KBM-7 (cell line): ENCODE results near the gene ALOXE3.

ENCODE experiments used
- DNase-seq: peaks from one replicate; pipeline ENCODE4 v3.0.0-alpha.2; 2015
- in situ Hi-C: fragments of 300-500 bp; cut with MboI; formaldehyde crosslinking; loops from 2 replicates; pipeline ENCODE4 v1.14.3; 2020; ENCODE audit warnings: low sequenced_read_pairs, low pct_unique_long_range_greater_than_20kb, mixed read lengths

Gene ALOXE3

DNA sequence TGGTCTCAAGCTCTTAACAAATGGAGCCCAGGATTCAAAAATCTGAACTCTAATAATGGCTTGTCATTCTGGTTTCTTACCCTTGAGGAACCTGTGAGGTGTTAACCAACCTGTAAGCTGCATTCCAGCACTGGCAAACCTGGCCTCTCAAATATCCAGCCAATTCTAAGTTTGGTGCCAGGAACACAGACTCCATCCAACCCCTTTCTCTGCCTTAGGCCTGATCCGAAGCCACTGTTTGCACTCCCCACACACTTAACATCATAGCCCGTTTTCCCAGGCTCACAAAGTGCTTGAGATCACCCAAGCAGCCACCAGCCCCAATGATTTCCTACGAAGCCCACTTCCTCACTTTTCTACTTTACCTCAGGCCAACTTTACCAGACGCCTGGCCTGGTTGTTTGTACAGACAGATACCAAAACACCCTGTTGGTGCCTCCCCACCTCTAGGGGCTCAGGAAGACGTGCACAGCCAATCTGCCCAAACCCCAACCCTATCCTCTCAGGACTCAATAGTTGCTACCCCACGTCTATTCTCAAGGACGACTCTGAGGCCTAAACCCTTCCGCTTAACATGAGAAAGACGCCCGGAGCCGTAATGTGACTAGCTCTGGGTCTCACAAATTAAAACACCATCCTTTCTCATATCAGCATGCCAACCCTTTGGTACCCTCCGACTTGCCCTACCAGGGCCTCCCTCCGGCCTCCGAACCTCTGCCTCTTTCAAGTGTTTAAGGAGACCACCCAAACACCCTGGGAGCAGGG is 37.1 kb upstream of the ALOXE3 start:
- no peak for DNase-seq
- in situ Hi-C loops, result no loop called here

DNA sequence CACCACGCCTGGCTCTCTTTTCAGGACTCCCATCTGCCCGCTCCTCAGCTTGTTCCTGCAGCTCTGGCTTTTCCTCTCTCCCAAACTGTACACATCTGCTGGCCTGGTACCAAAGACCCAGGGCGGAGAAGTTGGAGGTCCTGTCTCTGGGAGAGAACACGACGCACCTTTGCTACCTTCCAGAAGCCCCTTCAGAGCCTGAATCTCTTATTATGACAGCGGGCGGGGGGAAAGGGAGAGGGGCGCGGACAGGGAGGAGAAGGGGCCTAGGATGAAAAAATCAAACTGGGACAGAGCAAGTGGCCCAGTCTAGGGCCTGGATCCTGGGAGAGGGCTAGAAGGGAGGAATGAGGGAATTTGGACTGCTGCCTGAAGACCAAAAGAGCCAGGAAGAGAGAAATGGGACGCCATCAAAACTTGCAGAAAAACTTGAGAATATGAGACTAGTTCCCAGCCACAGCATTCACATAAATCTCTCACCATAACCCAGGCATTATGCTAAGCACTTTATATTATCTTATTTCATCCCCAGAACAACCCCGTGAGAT is 36.4 kb upstream of the ALOXE3 start:
- no peak for DNase-seq
- in situ Hi-C loops, result no loop called here

DNA sequence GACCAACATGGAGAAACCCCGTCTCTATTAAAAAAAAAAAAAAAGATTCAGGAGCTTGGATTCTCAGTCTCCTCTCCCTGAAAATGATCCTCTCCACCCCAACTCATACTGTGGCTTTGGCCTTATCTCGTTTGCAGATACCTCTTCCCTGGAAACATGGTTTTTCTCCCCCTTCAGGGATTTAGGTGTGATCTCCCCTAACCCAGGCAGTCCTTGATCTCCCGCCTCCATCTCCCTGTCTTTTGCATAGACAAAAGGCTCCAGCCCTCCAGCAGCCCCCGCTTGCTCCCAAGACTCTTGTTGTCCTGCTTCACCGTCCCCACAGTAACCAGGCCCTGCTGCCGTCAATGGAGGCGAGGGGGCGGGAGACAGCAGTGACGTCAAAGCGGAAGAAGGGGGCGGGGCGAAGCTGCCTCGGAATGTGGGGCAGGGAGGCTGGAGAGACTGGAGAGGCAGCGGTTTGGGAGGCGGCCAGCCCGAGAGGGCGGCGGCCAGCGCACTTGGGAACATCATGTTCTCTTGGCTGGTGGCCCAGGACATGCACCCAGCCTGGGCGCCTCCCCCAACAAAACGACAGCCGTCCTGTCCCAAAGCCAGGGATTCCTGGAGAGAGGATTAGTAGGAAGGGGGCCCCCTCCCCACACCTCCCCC is 35.8 kb upstream of the ALOXE3 start:
- in situ Hi-C loops, result no loop called here
- DNase-seq, result peak; percentile 96

DNA sequence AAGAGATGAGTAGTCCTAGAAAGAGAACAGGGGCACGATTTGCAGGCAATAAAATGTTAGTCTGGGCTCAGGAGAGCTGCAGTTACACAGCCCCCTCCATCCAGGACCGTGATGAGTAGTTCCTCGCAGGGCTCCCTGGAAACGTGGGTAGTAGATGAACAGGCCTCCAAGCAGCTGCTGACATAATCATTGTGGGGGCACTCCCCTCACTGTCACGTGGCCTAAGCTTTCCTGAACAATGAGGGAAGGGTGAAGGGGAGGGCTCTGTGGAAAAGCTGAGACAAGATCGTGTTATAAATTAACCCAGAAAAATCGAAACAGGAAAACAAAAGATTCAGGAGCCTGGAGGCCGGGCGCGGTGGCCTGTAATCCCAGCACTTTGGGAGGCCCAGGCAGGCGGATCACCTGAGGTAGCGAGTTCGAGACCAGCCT is 35.2 kb upstream of the ALOXE3 start:
- peak; percentile 51 for DNase-seq
- in situ Hi-C loops, result no loop called here

DNA sequence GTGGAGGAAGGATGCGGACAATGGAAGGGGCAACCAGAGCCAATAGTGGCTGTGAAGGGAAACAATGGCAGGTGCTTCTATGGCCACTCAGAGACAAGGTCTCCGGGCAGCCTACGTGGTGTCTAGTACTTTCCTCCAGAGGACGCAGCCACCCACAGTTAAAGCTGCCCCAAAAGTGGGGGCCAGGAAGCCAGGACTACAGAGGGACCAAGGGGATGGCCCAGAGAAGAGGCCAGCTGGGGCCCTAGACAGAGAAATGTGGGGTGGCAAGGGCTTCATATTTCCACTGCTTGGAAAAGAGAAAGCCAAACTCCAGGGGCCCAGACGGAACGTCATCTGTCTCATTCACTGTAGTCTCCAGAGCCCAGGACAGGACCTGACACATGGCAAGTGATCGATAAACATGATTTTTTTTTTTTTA is 34.7 kb upstream of the ALOXE3 start:
- in situ Hi-C loops, result no loop called here
- DNase-seq, result no peak

DNA sequence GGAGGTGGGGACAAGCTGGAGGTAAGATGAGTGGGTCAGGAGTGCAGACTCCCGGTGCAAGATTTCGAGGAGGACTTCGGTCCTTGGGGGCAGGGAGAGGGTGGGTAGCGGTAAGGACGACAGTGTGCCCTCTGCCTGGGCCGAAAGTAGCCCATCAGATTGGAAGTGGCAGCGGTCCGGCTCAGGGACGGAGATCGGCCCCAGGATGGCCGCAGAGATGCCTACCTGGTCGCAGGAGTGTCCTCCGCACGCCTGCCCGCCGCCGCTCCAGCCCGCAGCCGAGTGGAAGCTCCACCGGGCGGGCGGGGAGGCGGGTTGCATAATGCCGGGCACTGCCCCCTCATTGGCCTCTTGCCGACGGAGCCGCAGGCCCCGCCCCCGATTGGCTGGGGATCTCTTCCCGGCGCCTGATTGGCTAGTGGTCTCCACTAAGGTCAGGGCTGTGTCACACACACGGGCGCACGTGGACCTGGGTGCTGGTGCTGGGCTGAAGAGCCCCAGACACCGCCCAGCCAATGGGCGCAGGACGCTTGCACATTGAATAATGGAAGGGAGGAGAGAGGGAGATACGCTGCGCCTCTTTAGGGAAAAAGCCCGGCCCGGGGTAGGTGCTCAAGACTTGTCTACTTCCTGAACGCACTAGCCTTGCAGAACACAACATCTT is 33.9 kb upstream of the ALOXE3 start, which contains the start of gene PER1:
TSS of gene PER1 (minus strand) at position 293 of the 664 bp plus-strand sequence. CDS start 1,698 bp downstream, outside the sequence.
- DNase-seq, result peak; percentile 93
- in situ Hi-C loops, result no loop called here

DNA sequence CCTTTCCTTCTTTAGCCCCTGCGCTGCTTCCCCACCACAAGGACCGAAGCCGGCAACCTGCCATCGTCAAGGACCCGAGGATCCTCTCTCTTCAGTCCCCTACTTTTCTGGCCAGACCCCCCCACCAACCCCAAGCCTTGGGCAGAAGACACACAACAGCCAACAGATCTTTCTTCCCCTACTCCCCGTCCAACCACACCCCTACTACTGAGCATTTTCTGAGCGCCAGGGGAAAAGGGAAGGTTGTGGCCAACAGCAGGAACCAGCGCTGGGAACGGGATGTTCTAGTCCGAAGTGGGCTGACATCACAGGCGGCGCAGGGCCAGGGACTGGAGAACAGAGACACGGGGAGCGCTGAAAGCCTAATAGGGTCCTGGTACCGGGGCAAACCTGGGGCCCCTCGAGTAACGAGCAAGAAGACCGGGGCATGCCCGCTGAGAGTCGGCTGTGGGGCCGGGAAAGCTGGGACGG is 33.4 kb upstream of the ALOXE3 start:
- in situ Hi-C loops, result no loop called here

DNA sequence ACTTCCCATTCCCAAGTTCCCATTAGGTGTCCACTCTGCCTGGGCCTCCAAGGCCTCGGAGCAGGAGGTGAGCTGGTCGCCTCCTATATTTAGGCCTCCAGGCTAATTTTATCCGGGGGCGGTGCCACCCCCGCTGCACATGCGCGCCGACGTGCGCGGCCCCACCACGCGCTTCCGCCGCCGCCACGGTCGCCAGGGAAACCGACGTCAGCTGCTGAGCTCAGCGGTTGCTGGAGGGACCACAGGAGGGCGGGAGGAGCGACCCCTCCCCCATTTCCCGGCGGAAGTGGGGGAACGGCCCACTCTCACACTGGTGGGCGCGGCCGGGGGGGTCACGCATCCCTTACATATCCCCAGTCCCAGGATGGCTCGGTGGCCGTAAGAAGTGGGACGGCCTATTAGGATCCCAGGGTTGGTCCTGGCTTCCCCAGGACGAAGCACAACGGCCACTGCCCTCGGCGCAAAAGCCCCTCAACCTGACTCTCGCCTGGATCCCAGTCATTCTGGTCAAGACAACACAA is 32.9 kb upstream of the ALOXE3 start:
- DNase-seq, result peak; percentile 92
- in situ Hi-C loops, result no loop called here

More for the DNA sequence above, 33.4 kb upstream of the ALOXE3 start:
- peak; percentile 62 for DNase-seq

DNA sequence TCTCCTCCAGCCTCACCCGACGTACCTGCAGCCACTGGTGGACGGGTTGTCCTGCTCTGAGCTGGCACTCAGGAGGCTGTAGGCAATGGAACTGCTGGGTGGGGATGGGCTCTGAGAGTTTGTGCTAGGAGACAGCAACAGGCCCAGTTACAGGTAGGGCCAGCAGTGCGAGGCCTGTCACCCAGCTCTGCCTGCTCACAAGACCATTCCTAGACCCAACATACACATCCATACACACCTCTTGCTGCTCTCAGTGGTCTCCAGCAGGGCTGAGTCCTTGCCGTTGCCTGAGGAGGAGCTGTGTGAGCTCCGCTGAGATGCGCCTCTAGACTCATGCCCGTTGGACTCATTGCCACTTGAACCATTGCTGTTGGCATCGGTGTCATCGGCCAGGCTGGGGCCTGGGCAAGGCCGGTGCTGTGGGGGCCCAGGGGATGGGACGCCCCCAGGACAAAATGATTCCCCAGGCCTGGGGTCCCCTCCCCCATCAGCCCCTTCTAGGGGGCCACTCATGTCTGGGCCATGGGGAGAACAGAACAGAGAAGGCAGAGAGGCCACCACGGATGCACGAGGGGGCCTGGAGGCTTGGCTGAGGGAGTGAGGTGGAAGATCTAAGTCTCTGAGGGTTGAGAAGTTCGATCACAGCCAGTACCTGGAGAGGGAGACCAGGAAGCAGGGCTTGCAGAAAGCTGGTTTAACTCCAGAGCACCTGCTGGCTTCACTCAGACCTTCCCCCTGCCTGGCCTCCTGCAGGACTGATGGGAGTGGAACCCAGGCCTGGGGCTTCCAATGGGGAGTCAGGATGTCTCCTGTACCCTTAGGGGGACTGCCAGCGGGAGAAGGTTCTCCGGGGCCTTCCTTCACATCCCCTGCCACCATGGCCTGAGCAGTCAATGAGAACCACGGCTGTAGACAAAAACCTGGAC is 32.1 kb upstream of the ALOXE3 start:
- DNase-seq, result no peak
- in situ Hi-C loops, result no loop called here

DNA sequence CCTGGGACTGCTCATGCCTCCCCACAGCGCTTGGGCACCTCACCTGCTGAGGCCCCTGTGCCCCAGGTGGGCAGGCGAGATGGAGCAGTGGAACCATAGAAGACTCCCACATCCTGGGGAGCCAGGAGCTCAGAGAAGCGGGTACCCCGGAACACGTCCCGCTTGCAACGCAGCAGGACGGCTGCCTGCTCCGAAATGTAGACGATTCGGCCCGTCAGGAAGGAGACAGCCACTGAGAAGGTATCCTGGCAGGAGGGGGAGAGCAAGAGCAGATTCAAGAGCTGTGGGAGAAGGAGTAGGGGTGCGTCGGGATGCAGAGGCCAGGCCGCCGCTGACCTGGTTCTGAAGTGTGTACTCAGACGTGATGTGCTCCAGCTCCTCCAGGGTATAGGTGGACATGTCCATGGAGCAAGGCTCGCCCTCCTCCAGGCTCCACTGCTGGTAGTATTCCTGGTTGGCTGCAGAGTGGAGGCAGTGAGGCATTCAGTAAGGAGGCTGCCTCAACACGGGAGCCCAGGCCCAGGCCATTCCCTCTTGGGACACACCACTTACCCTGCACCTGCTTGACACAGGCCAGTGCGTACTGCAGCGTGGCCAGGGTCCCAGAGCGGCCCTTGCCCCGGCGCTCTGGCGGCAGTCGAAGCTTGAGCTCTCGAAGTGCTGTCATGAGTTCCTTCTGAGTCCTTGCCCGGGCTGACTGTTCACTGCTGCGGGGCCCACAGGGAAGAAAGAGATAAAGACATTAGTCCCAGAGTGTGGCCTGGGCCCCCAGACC is 31.3 kb upstream of the ALOXE3 start:
- DNase-seq, result no peak
- in situ Hi-C loops, result no loop called here

DNA sequence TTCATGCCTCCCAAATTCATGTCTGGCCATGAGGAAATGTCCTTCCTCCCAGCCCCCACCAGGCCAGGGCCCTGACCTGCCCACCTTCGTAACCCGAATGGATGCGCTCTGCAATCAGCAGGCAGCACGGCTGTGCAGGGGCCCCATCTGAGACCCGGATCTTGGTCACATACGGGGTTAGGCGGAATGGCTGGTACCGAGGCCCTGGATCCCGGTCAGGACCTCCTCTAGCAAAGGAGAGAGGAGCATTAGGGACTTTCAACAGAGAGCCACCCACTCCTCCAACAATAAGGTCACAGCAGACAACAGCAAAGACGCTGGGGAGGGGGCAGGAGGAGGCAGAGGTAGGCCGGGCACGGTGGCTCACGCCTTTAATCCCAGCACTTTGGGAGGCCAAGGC is 30.2 kb upstream of the ALOXE3 start:
- no peak for DNase-seq

DNA sequence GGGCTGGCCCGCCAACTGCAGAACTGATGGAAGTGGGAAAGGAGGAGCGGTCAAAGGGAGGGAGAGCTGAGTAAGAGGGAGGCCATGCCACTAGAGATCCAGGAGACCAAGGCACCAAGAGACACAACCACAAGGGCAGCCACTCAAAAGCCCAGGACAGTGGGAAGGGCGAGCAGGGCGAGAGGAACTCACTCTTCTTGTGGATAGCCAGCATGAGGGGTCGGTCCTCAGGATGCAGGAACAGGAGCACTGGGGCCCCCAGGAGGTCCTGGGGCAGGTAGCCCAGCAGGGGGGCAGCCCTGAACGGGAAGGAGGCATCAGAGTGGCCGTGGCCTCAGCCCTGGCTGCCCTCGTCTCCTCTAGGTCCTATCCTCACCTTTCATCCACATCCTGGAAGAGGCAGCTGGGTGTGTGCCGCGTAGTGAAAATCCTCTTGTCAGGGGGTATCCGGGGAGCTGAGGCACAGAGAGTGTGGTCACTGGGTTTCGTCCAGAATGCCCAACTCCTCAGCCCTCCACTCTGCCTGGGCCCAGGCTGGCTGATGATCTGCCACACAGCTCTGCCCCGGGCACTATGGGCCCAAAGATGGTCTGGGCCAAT is 29.6 kb upstream of the ALOXE3 start:
- in situ Hi-C loops, result no loop called here
- DNase-seq, result no peak

More for the DNA sequence above, 30.2 kb upstream of the ALOXE3 start:
- in situ Hi-C loops, result no loop called here

DNA sequence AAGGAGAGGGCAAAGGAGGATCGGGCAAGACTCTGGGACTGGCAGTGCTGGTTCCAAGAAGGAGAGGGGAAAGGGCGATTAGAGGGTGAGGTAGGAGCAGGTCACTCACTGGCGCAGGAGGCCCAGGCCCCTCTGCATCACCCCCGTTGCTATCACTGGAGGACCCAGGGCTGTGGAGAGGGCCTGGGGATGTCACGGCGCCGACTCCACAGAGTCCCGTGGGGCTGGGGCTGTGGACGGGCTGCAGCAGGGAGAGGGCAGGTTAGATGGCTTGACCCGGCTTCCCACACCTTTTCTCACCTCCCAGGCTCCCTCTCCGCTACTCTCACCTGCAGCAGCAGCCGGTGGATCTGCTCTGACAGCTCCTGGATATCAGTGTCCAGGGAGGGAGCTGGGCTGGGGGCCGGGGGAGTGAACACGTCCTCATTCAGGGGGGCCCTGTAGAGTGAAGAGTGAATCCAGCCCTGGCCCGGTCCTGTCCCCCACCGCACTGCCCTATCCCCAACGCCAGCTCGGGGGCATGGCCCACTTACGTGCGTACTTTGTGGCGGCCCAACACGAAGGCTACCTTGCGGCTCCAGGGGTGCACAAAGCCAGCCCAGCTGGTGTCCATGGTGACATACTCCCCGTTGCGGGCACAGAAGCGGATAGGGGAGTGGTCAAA is 29.0 kb upstream of the ALOXE3 start:
- no peak for DNase-seq
- in situ Hi-C loops, result no loop called here

DNA sequence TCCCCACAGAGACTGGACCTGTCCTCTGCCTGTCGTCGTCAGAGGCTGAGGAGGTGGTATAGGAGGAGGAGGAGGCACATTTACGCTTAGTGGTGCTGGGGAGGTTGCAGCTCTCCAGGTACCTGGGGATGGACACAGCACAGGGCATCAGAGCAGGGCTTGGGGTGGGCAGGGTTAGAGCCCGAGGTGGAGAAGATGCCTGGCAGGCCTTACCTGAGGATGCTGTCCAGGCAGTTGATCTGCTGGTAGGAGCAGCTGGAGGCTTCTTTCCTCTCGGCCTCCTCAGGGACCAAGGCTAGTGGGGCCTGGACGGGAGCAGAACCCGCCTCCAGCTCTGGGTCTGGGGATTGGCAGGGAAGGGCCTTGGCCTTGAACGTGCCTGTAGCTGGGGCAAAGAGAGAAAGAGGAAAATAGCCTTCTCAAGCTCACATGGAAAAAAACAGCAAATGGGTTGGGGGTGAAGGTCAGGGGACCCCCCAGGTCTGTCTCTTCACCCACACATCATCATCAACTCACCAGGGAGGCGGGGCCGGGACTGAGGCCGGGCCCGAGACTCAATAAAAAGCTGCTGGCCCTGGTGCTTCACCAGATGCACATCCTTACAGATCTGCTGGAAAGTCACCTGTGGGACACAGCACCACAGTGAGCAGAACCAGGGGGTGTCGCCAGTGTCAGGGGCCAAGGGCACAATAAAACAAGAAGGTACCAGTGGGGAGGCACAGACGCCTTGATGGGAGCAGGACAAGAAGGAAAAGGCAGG is 28.2 kb upstream of the ALOXE3 start:
- in situ Hi-C loops, result no loop called here
- DNase-seq, result no peak

DNA sequence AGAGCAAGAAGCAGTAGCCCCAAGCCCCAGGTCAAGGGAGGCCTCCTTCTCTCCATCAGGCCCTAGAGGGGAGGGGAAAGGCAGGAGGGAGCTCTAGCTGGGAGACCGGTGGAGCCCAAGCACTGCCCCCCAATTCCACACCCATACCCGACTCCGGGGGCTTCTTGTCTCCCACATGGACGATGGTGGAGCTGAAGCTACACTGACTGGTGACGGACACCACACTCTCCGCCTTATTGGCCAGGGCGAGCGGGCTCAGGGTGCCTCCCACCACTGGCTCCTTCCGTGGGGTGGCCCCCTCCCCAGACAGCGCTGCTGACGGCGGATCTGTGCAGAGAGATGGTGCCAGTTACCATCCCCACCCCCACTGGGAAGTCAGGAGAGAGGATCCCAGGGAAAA is 27.5 kb upstream of the ALOXE3 start:
- no peak for DNase-seq
- in situ Hi-C loops, result no loop called here
